Keratinocyte (primary cell): ENCODE measurements around the gene CFAP69.

Experiments
- EZH2 ChIP-seq: IDR thresholded peaks from one replicate; pipeline ENCODE4 v1.6.1; 2012; ENCODE audit warnings: inconsistent platforms, mild to moderate bottlenecking, low read length, moderate library complexity
- TF ChIP-seq, protein P1 (sequence below), 3 experiments: IDR thresholded peaks in 1 of 3; conservative IDR thresholded peaks in 1 of 3; optimal IDR thresholded peaks in 1 of 3; 2 replicates in 2 of 3; 3 replicates in 1 of 3; pipeline versions ENCODE3 to v1.5.1; 2011; ENCODE audit warnings: low read length in 3 of 3, mild to moderate bottlenecking in 3 of 3, moderate library complexity in 2 of 3, control low read depth in 1 of 3, inconsistent platforms in 1 of 3; ENCODE audit not compliant: insufficient read depth in 2 of 3; ENCODE audit errors: extremely low read depth in 1 of 3

DNA sequence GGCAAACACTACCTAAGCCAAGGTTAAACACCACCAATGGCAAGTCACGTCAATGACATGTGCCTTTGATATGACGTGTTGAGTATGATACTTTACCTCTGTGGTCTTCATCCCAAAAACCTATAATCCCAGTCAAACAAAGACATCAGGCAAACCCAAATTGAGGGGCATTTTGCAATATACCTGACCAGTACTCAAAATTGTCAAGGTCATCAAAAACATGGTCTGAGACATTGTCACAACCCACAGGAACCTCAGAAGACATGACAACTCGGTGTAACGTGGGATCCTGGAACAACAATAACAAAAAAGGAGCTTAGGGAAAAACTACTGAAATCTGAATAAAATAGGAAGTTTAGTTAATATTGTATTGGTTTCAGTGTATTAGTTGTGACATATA is 68.9 kb downstream of the CFAP69 start:
- TF ChIP-seq, protein P1, sequence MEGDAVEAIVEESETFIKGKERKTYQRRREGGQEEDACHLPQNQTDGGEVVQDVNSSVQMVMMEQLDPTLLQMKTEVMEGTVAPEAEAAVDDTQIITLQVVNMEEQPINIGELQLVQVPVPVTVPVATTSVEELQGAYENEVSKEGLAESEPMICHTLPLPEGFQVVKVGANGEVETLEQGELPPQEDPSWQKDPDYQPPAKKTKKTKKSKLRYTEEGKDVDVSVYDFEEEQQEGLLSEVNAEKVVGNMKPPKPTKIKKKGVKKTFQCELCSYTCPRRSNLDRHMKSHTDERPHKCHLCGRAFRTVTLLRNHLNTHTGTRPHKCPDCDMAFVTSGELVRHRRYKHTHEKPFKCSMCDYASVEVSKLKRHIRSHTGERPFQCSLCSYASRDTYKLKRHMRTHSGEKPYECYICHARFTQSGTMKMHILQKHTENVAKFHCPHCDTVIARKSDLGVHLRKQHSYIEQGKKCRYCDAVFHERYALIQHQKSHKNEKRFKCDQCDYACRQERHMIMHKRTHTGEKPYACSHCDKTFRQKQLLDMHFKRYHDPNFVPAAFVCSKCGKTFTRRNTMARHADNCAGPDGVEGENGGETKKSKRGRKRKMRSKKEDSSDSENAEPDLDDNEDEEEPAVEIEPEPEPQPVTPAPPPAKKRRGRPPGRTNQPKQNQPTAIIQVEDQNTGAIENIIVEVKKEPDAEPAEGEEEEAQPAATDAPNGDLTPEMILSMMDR (optimal IDR thresholded peaks at IDR 0.05 in 1 of 3, IDR thresholded peaks at IDR 0.05 in 1 of 3, conservative IDR thresholded peaks at IDR 0.05 in 1 of 3; ENCODE audit: extremely low read depth in 1 of 3, insufficient read depth in 2 of 3, low read length in 3 of 3): no peak
- no peak for TF ChIP-seq EZH2
